ENCODE results near the gene STAT2.
"Not testable (repeated sequence)": the region's sequence is repeated elsewhere in the genome, so short reads cannot be mapped to it uniquely, and the experiment has no call there.

Gene STAT2

DNA sequence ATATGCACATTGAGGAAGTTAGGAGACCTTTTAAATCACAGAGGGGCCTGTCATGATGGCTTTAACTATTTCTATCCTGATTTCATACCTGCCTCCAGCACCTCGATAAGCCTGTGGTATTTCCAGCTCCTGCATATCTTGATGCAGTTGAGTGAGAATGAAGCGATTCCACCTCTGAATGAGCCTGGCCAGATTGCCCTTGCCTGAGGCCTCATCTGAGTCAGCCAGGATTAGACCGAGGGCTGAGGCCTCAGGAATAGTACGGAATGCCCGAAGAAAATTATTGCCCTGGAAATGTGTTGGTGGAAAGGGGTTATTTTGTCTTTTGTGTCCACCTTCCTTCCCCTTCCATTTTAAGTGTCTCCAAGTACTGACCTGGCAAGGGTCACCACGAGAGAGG is 35.7 kb downstream of the STAT2 start:
- DNase-seq: no peak

DNA sequence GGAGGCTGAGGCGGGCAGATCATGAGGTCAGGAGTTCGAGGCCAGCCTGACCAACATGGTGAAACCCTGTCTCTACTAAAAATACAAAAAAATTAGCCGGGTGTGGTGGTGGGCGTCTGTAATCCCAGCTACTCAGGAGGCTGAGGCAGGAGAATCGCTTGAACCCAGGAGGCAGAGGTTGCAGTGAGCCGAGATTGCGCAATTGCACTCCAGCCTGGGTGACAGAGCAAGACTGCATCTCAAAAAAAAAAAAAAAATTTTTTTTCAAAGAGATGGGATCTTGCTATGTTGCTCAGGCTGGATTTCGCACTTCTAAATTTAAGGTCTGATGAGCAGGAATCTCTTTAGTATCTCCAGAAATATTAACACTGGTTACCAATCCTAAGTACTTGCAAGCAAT is 38.3 kb downstream of the STAT2 start:
- not testable (repeated sequence) for DNase-seq

DNA sequence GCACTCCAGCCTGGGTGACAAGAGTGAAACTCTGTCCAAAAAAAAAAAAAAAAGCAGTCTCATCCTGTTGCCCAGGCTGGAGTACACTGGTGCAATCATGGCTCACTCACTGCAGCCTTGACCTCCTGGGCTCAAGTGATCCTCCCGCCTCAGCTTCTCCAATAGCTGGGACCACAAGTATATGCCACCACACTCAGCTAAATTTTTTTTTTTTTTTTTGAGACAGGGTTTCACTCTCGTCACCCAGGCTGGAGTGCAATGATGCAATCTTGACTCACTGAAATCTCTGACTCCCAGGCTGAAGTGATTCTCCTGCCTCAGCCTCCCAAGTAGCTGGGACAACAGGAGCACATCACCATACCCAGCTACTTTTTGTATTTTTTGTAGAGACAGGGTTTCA is 38.9 kb downstream of the STAT2 start:
- no peak for DNase-seq

DNA sequence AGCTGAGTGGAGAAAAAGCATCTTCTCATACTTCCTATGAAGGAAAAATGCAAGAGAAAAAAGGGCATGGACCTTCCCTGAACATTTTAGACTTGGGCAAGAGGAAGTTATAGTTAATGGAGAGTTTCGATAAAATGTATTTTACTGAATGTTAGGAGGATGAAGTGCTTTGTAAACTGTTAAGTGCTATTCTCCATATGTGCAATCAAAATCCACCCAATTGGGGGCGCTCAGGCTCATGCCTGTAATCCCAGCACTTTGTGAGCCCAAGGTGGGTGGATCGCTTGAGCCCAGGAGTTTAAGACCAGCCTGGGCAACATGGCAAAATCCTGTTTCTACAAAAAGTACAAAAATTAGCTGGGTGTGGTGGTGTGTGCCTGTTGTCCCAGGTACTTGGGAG is 42.2 kb downstream of the STAT2 start:
- no peak for DNase-seq

DNA sequence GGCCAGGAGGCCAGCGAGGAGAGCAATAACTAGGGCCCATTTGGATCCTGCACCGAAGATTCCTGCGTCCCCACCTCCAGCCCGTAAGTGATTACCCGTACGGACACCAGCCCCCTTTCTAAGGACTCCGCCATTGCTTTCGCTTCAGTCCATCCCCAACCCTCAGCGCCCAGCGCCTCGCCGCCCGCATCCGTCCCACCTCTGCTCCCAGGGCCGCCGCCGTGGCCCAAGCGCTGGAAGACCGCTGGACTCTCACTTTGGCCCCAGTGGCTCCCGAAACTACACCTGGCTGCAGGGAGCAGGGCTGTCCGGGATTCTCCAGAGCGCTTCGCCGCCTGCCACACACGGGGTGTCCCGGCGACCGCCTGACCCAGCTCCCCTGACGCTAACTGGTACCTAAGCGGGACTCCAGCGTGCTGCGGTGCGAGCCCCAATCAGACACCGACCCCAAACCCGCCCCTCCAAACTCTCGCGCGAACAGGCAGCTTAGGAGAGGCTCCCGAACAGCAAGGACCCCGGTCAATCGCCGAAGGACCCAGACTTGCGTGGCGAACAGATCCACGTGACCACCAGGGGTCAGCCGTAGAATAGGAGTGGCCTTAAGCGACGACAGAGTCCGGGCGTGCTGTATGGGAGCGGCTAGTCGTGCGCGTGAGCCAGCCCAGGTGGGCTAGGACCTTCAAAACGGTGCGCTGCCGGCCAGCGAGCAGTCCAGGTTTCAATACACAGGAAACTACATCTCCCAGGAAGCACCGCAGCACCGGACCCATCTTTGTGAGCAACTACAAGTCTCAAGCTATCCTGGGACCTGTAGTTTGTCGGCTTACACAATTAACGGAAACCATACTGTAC is 44.1 kb downstream of the STAT2 start, which contains the start of gene CNPY2:
Gene CNPY2, minus strand, starts transcription at position 367 of the 852 bp plus-strand sequence. CDS start 771 bp downstream, outside the sequence.
- DNase-seq: peak; percentile 80

DNA sequence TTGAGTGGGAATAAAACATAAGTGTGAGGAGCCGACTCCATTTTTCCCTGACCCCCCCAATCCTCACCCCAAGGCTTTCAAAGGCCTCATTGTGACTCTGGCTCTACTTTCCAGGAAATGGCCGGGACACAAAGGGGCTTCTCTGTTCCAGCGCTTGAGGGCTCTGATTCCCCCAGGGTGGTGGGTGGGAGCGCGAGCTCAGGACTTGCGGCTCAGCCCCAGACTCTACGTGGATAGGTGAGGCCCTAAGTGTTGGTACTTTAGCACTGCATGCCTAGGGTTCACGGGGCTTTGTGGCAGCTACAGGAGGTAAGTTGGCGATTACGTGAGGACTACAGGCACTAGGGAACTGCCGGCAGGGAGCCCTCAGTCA is 44.7 kb downstream of the STAT2 start:
- no peak for DNase-seq

DNA sequence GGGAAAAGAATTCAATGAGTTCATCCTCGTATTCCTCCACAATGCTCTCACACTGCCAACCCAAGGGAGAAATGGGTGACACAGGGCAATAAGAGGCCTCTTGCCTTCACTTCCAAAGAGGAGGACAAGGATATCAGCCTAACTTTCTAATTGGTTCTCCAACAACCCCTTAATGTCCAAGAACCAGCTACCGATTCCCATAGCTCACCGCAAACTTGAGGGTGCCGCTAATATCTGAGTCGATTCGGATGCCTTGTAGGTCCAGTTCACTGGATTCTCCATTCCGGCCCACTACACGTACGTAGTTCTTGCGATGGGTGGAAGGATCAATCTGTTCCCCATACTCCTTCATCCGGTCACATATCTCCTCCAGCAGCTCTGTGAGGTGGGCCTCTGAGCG is 48.9 kb downstream of the STAT2 start:
- DNase-seq: no peak

DNA sequence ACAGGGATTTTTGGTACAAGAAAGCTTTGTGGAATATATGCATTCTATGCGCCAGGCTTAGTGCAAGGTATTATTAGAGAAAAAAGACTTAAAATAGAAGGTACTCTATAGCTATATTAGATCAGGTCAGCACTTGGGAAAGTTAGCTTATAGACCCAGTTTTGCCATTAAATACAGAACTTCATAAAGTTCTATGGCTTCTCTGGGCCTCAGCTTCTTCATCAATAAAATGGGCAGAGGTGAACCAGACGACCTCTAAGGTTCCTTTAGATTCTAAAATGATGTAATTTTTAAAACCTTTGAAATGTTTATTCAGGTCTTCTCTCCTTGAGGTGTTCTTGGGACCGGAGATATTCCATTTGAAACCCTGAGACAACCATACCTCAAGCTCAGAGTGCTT is 51.2 kb downstream of the STAT2 start:
- DNase-seq: no peak

DNA sequence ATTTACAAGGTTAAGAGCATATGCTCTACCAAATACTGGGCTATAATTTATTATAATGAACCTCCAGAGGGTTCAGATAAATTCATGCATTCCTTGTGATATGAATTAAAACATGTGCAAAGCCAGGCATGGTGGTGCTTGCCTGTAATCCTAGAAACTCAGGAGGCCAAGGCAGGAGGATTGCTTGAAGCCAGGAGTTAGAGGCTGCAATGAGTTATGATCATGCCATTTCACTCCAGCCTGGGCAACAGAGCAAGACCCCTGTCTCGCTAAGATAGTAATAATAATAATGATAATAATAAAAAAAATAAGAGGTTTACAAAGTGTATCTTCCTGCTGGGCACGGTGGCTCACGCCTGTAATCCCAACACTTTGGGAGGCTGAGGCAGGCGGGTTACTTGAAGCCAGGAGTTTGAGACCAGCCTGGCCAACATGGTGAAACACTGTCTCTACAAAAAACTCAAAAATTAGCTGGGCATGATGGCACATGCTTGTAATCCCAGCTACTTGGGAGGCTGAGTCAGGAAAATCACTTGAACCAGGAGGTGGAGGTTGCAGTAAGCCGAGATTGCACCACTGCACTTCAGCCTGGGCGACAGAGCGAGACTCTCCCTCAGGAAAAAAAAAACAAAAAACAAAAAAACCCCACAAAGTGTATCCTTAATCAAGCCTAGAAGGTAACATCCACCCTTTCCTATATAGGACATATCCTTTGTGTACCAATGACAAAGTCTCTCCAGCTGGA is 52.5 kb downstream of the STAT2 start:
- DNase-seq: no peak

DNA sequence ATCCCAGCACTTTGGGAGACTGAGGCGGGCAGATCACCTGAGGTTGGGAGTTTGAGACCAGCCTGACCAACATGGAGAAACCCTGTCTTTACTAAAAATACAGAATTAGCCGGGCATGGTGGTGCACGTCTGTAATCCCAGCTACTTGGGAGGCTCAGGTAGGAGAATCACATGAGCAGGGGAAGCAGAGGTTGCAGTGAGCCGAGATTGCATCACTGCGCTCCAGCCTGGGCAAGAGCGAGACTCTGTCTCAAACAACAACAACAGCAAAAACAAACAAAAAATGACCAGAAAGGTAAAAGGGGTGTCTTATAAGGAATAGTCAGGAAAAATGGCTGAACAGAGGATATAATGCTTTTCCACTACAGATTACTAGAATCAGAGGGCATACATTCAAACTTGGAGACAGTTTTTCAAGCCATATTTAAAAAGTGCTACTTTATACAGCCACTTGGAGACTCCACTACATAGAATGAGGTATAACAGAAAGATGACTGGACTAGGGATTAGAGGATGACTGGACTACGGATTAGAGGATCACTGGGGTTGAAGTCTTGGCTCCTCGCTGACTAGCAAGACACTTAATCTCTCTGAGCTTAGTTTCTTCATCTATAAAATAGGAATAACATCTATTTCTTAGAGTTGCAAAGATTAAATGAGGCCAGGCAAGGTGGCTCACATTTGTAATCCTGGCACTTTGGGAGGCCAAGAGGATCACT is 54.9 kb downstream of the STAT2 start:
- no peak for DNase-seq

DNA sequence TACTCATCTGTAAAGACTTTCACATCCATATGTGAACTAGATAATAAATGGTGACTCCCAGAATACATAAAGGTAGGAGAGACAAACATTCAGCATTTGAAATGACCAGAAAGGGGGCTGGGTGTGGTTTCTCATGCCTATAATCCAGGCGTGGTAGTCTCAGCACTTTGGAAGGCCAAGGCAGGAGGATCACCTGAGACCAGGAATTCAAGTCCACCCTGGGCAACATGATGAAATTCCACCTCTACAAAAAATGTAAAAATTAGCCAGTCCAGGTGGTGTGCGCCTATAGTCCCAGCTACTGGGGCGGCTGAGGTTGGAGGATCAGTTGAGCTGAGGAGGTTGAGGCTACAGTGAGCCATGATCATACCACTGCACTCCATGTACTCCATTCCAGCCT is 55.6 kb downstream of the STAT2 start:
- no peak for DNase-seq

DNA sequence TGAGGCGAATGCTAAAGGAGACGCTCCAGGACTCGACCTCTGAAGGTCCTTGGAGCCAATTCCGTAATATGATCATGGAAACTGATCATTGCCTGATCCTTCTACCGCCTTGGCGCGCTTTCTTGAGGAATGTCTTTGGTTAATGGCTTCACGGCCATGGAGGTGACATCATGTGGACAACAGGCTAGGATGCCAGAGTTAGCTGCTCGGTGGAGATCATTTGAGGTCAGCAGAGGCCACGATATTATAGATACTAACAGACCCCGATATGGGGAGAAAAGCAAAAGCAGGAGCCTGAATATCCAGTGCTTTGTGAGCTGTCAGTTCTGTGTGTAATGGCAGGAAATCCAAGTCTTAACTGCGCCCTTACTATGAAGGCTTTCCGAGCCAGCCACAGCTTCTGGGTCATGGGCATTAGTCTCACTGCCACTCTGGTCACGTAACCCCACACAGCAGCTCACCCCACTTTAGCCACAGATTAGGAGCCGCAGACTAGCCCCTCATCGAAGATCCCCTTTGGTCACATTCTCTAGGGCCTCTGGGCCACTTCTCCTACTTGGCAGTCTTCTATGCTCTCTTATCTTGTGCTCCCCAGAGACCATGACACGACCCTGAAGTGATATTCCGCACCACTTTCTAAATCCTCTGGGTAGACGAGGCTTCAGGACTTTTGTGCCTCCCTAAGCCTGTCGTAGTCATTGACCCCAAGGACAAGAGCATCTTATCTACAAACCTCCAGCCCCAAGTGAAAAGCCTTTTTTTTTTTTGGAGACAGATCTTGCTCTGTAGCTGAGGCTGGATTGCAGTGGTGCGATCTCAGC is 59.1 kb downstream of the STAT2 start:
- DNase-seq: no peak

DNA sequence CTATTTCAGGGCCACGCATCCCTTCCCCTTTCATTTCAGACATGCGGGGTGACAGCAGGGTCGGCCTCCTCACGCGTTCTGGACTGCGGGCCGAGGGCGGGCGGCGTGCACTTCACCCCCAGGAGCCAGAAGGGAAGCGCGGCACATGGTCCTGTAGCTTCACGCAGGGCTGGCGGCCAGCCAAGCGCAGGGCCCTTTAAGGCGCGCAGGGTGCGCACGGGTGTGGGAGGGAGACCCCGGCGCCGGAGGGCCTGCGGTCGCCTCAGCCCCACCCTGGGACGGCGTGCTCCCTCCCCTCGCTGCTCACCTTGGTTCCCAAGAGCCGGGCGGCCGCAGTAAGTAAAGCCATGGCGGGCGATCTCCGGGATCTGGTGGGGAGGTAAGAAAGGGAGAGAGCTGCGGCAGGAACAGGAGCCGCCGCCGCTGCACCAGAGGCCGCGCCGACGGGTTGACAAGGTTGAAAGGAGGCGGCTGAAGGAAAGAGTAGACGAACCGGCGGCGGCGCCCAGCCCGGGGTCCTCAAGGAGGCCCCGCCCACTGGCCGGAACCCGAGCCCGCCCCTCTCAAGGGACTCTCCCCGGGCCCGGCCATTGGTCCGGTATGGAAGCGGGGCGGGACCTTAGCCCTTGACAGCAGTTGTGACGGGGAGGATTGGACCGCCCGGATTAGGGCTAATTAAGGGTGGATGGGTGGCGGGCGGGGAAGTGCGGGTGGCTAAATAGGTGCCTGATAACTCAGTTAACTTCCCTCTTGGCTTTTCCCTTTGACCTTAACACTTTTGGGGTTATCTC is 59.9 kb downstream of the STAT2 start, which contains the start of gene CS:
Gene CS, minus strand, starts transcription at position 478 of the 791 bp plus-strand sequence. Its CDS starts 129 bp downstream, at position 349.
- DNase-seq: peak; percentile 94

DNA sequence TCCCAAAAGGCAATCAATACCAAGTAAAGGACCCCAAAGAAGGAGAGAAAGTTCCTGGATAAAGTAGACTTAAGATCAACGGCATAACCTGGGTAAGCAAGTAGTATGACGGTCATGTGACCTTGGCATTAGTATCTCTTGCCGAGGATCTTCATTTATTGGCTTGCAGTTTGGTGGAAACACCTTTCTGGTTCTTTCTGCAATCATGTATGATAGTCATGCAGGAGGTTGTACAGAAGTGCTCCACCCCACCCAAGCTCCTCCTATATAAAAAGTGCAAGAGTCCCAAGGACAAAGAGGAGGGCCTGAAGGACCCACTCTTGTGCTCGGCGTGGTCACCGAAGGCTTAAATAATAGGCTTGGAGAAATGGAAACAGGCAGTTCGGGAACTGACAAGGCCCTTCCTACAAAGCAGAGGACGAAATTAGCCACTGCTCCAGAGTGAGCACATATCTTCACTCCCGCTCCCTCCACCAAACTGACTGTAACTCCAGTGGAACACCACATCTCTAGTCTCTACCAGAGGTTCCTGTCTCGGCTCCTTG is 60.5 kb downstream of the STAT2 start:
- DNase-seq: no peak

DNA sequence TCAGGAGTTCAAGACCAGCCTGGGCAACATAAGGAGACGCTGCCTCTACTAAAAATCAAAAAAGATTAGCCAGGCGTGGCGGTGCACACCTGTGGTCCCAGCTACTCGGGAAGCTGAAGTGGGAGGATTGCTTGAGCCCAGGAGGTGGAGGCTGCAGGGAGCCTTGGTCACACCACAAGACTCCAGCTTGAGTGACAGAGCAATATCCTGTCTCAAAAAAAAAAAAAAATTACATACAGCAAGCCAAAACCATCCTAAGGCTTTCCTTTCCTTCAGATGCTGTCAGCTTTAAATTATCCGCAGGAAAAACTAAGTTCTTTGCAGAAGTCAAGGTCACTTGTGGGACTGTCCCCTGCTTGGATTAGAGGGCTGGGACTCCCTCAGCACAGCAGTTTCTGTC is 61.1 kb downstream of the STAT2 start:
- DNase-seq: no peak

DNA sequence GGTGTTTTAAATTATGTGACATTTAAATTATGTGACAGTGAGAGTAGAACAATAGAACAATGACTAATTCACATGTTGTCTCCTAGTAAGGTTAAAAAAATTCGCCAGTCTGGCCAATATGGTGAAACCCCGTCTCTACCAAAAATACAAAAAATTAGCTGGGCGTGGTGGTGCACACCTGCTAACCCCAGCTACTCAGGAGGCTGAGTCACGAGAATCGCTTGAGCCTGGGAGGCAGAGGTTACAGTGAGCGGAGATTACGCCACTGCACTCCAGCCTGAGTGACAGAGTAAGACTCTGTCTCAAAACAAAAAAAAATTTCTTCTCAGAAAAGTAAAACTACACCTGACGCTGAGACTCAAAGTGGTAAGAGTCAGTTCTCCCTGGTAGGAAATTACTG is 62.5 kb downstream of the STAT2 start:
- DNase-seq: no peak

DNA sequence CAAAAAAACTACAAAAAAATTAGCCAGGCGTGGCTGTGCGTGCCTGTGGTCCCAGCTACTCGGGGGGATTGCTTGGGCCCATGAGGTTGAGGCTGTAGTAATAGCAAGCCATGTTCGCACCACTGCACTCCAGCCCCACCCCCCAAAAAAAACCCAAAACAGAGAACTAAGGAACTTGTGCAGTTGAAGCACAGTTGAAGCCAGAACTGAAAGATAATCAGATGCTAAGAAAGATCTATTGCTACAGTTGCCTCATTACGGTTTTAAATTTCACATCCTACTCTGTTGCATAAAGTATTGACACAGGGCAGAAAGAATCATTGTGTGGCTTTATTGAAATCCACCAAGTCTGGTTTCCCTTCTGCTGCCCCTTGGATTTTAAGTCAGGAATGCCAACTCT is 63.6 kb downstream of the STAT2 start:
- no peak for DNase-seq

DNA sequence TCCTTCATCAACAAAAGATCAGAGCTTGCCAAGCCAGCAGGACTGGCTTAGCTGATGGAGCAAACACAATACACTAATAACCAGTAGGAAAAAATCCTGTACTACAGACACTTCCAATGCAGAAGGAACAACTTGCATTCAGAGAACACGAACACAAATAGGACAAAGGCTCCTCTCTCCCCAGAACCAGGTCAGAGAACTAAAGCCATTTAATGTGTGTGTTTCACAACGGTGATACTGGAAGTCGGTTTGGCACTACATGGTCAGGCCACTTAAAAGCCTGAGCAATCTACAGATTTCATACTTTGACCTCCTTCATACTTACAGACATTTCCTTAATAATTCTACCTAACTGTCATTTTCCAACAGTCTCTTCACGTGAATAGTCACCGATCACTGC is 66.1 kb downstream of the STAT2 start:
- no peak for DNase-seq
